NCI-H1417 treated with DMSO at 0.1 percent for 48 hours (cell line): ENCODE measurements around the gene IQGAP1.
"Not testable (repeated sequence)": the region's sequence is repeated elsewhere in the genome, so short reads cannot be mapped to it uniquely, and the experiment has no call there.

Experiments used
- DNase-seq: peaks from one replicate; lab custom pipeline; 2025; lab: John Stamatoyannopoulos, UW

The IQGAP1 gene

GRCh38 chr15:90376789-90377188, 11.3 kb upstream of the IQGAP1 start:
- no peak for DNase-seq

DNA sequence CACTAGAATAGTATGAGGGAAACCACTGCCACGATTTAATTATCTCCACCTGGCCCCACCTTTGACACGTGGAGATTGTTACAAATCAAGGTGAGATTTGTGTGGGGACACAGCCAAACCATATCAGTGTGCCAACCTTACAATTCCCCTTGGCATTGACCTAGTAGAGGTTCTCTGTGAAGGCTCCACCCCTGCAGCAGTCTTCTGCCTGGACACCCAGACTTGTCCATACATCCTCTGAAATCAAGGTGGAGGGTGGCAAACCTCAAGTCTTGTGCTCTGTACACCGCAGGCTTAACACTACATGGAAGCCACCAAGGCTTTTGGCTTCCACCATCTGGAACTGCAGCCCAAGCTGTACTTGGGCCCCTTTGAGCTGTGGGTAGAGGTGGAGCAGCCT, 8.8 kb upstream of the IQGAP1 start:
- DNase-seq = no peak

DNA sequence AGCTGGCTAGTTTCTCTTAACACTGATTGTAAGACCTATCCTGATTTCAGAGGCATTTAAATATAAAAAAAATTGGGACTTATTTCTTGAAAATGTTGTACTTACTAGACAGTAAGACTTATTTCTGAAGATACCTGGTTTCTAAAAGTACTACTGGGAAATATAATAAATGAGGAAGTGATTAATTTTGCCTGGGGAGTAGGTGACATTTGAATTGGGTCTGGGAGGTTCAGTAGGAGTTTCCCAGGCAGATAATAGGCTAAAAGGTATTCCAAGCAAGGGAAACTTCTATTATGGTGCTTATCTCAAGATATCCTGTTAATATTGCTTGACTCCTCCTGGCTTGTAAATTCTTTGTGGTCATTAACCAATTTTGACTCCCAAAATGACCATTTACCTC, 6.5 kb upstream of the IQGAP1 start:
- no peak for DNase-seq

- no peak for DNase-seq
Observed at GRCh38 chr15:90382320-90382719, 5.7 kb upstream of the IQGAP1 start.

DNA sequence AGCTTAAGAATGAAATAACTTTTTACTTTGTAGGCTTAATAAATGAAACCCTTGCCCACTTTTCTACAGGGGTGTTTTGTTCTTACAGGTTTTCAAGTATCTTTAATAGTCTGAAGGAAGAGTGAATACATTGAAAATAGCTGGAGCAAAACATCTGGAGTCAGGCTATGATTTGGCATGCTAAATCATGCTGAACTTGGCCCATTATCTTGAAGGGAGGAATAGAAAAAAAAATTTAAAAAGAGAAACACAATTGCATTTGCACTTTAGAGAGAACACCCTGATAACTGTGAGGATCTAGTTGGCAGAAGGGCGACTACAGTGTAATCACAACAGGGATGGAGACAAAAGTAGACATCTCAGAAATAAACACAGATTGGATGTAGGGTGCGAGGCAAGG, 1.8 kb upstream of the IQGAP1 start:
- no peak for DNase-seq

DNA sequence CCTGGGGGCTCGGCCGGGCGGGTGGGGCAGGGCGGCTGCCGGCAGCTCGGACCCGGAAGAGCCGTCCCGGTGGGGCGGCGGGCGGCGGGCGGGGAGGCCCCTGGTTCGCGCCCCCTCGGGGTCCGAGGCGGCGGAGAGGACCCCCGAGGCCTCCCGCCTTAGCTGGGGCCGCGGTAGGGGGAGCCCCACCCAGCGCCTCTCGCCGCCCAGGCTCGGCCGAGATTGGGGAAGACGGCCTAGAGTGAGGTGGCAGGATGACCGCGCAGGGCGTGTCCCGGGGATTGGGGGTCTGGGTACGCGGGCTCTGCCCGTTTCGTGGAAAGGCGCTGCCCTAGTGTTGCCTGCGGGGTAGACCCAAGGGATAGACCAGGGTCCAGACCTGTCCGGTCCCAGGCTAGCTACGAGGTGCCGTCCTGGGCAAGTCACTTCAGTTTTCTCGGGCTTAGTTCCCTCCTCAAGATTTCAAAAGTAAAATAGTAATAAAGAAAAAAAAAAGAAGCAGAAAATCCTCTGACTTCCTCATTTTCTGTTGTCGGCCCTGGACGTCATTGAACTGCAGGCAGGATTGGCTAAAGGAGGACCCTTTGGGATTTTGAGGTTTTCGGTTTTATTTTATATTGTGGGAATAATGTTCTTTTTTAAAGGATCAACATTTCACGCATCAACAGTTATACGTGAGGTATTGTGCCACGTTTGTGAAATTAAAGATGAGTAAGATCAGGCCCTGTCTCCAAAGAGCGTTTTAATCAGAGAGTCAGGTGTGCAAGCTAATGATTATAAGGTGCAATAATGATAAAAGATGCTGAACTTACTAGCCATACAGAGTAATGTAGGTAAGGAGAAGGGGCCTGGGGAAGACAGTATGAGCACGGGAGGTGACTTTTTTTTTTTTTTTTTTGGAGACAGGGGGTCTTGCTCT, 679 bp downstream of the IQGAP1 start:
- DNase-seq = no peak

- DNase-seq = no peak
Observed at GRCh38 chr15:90389513-90389912, 1.5 kb downstream of the IQGAP1 start.

DNA sequence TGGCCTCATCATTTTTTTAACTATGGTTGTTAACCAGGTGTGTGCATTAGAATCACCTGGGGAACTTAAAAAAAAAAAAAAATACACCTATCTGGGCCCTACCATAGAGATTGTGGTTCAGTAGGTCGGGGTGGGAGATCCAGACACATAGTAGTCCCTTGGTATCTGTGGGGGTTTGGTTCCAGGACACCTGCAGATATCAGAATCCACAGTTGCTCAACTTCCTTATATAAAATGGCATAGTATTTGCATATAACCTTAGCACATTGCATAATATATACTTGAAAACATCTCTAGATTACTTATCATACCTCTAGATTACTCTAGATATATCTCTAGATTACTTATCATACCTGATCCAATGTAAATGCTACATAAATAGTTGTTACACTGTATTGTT, 5.0 kb downstream of the IQGAP1 start:
- no peak for DNase-seq

GRCh38 chr15:90394074-90394473, 6.0 kb downstream of the IQGAP1 start:
- DNase-seq = no peak

DNA sequence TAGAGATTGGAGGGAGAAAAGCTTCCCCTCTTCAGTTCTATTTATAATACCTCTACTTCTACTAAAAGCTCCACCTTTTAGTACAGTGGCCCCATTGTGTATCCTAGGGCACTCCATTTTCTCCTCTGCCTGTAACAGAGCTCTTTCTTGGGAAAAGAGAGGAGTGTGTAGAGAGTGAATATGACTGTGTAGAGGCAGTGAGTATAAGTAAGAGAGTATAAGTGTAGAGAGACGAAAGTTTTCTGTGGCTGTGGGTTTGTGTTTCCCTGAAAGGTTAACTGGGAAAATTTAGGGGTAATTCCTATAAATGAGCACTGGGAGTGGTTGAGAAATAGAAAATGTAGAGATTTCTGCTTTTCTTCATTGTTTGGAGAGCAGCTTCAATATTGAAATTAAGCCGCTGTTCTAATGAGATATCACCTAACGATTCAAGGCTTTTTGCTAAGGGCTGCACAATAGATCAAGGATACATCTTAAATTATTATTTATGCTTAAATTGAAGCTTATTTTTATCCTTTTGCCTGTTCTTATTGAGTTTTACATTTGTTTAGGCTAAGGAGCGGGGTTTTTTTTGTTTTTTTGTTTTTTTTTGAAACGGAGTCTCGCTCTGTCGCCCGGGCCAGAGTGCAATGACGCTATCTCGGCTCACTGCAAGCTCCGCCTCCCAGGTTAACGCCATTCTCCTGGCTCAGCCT, 6.9 kb downstream of the IQGAP1 start:
- no peak for DNase-seq

- no peak for DNase-seq
Observed at GRCh38 chr15:90396321-90396720, 8.3 kb downstream of the IQGAP1 start.

DNA sequence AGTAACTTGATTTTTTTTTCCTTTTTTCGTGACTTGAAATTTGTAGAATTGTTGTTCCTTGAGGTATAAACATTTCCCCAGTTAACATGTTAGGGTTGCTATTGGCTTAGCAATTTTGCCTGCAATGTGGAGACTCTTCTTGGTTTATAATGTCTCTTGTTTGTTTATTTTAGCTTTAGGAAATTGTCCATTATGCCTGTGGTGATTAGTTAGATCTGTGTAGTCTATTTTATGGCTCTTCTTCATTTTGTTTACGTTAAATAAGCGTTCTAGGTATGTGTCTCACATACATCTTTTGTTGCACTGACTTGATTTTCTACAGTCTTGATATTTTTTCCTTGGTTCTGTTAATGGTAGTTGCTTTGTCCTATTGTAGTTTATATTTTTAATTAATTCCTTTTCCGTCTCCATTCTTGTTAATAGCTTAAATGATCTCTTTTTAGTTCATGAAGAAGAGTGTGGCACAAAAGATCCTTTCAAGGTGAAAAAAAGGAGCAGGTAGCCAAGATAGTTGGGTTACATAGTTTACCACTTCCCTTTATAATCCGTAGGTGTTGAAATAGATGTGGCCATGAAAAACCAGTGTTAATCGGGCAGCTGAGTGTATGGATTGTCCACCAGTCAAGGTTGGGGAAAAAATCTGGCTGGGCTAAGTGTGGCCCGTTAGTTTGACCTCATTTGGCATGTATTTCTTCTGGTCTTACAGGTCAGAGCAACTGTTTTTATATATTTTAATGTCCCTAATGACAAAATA, 12.1 kb downstream of the IQGAP1 start:
- no peak for DNase-seq

DNA sequence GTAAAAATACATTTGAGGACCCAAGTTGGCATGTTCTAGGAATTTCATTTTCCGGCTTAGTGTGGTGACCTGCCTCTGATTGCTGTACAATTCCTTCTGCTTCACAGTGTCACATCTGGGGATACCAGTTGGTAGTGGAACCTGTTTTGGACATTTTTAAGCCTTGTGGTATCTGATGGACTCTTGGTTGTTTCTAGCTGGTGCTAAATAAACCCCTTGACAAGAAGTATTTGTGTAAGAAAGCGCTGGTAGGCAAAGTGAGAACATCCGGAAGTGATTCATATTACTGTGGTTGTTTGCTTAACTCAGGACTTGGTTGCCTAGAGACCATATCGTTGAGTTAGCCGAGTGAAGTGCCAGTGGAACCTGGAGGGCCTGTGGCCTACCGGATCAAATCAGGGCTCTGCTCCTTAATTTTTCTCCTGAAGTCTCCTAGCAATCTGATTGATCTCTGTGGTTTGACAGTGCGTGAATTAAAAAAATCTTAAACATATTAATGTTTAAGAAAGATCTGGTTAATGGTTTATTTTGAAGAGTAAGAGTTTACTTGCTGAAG, 12.8 kb downstream of the IQGAP1 start:
- DNase-seq = peak; percentile 57

- no peak for DNase-seq
Observed at GRCh38 chr15:90401495-90401894, 13.5 kb downstream of the IQGAP1 start.

GRCh38 chr15:90402223-90402622, 14.2 kb downstream of the IQGAP1 start:
- no peak for DNase-seq

GRCh38 chr15:90402767-90403166, 14.7 kb downstream of the IQGAP1 start:
- no peak for DNase-seq

GRCh38 chr15:90405055-90405607, 17.1 kb downstream of the IQGAP1 start:
- no peak for DNase-seq

- no peak for DNase-seq
Observed at GRCh38 chr15:90407336-90407735, 19.3 kb downstream of the IQGAP1 start.

GRCh38 chr15:90407871-90408317, 19.9 kb downstream of the IQGAP1 start:
- no peak for DNase-seq

GRCh38 chr15:90408657-90409056, 20.6 kb downstream of the IQGAP1 start:
- DNase-seq = no peak

GRCh38 chr15:90409587-90409986, 21.5 kb downstream of the IQGAP1 start:
- not testable (repeated sequence) for DNase-seq

DNA sequence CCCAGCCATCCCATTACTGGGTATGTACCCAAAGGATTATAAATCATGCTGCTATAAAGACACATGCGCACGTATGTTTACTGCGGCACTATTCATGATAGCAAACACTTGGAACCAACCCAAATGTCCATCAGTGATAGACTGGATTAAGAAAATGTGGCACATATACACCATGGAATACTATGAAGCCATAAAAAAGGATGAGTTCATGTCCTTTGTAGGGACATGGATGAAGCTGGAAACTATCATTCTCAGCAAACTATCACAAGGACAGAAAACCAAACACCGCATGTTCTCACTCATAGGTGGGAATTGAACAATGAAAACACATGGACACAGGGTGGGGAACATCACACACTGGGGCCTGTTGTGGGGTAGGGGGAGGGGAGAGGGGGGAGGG, 22.3 kb downstream of the IQGAP1 start:
- DNase-seq = not testable (repeated sequence)
